ENCODE results near the gene SCARF2.

- TF ChIP-seq CTCF (IDR thresholded peaks at IDR 0.05) (no peak), POLR2A (IDR thresholded peaks at IDR 0.05) (no peak)
Measured at GRCh38 chr22:20455709-20456063, 18.1 kb upstream of the SCARF2 start.

Data from lower leg skin (tissue), 3 donors.